OCI-LY3 (cell line): Measurements from ENCODE around the gene BLID.

Experiments
- CTCF ChIP-seq: fragments of 200-600, 300-600 bp; sonication (generic); IDR thresholded peaks from 2 replicates; pipeline ENCODE4 v1.5.1; 2014; ENCODE audit warnings: antibody characterized with exemption, low read length, low read depth
- EZH2phosphoT487 ChIP-seq: fragments of 200-600 bp; shearing (Covaris generic); IDR thresholded peaks from 2 replicates; pipeline ENCODE4 v1.6.1; 2018; ENCODE audit warnings: antibody characterized with exemption, mixed run types, low read depth

- TF ChIP-seq EZH2phosphoT487: no peak
- TF ChIP-seq CTCF: no peak
Observed at GRCh38 chr11:122099374-122100036, 16.5 kb downstream of the BLID start.
